ENCODE measurements around the gene RELL1. TPM values are rescaled to one million over a fixed set of nuclear protein-coding genes. Genes with fewer than 3 reads are reported as not detected.

The RELL1 gene
- total RNA-seq, 4 donors from 2014 or later: 44.4 to 83.3 (median 73.6) TPM

GRCh38 chr4:37573566-37573965 is 112.6 kb downstream of the RELL1 start:
- H3K27ac ChIP-seq (replicated peaks in 1 of 4): no peak overlapping the region
- H3K4me1 ChIP-seq: no peaks in the 10 kb centered on the region
- H3K27me3 ChIP-seq: no peaks in the 10 kb centered on the region
- no peak overlapping the region for H3K4me3 ChIP-seq
- peaks cover 0 to 7% (median 2%) of the 10 kb centered on the region in 4 donors for H3K9me3 ChIP-seq
- H3K36me3 ChIP-seq: no peaks in the 10 kb centered on the region
- no peak for TF ChIP-seq CTCF (IDR thresholded peaks at IDR 0.05)
- no peak for TF ChIP-seq EP300 (IDR thresholded peaks at IDR 0.05)
- no peak for TF ChIP-seq POLR2AphosphoS5 (IDR thresholded peaks at IDR 0.05)
- TF ChIP-seq POLR2A (IDR thresholded peaks at IDR 0.05; ENCODE audit: low read depth): no peak
- DNase-seq (ENCODE audit: extremely low spot score): no peak
- intact Hi-C loops (cut with DNase I): no loop called here

- TF ChIP-seq EP300 (IDR thresholded peaks at IDR 0.05) (no peak), POLR2A (IDR thresholded peaks at IDR 0.05; ENCODE audit: low read depth) (no peak), POLR2AphosphoS5 (IDR thresholded peaks at IDR 0.05) (no peak), CTCF (IDR thresholded peaks at IDR 0.05) (no peak)
- Histone ChIP-seq H3K27me3 (no peaks in the 10 kb centered on the region), H3K9me3 (no peaks in the 10 kb centered on the region), H3K36me3 (no peaks in the 10 kb centered on the region), H3K4me3 (no peak overlapping the region), H3K27ac (replicated peaks in 1 of 4) (no peak overlapping the region), H3K4me1 (no peaks in the 10 kb centered on the region)
- DNase-seq (ENCODE audit: extremely low spot score): peak; percentile 70
- intact Hi-C loops (cut with DNase I): no loop called here
- 55% methylated on average over 7 of the region's 7 CpGs for WGBS
These were observed 117.7 kb downstream of the RELL1 start for GRCh38 chr4:37568489-37568888.

- 81% methylated on average over 2 of the region's 2 CpGs for WGBS
- peak; percentile 12 for DNase-seq (ENCODE audit: extremely low spot score)
- H3K27ac ChIP-seq (replicated peaks in 1 of 4): no peak overlapping the region
- no peaks in the 10 kb centered on the region for H3K27me3 ChIP-seq
- no peaks in the 10 kb centered on the region for H3K36me3 ChIP-seq
- no peaks in the 10 kb centered on the region for H3K9me3 ChIP-seq
- H3K4me1 ChIP-seq: no peaks in the 10 kb centered on the region
- TF ChIP-seq CTCF (IDR thresholded peaks at IDR 0.05) (no peak), EP300 (IDR thresholded peaks at IDR 0.05) (no peak), POLR2AphosphoS5 (IDR thresholded peaks at IDR 0.05) (no peak), POLR2A (IDR thresholded peaks at IDR 0.05; ENCODE audit: low read depth) (no peak)
- H3K4me3 ChIP-seq: no peak overlapping the region
- intact Hi-C loops (cut with DNase I): loop anchor here (2.0 kb wide), 1 partner anchor 115 kb away; a partner anchor contains a TSS
These were observed 118.3 kb downstream of the RELL1 start for GRCh38 chr4:37567836-37568235.

- Histone ChIP-seq H3K27ac (replicated peaks in 1 of 4) (no peak overlapping the region), H3K4me3 (no peak overlapping the region), H3K9me3 (no peaks in the 10 kb centered on the region), H3K27me3 (no peaks in the 10 kb centered on the region), H3K36me3 (no peaks in the 10 kb centered on the region), H3K4me1 (no peaks in the 10 kb centered on the region)
- TF ChIP-seq CTCF (IDR thresholded peaks at IDR 0.05) (no peak), POLR2AphosphoS5 (IDR thresholded peaks at IDR 0.05) (no peak), POLR2A (IDR thresholded peaks at IDR 0.05; ENCODE audit: low read depth) (no peak), EP300 (IDR thresholded peaks at IDR 0.05) (no peak)
- DNase-seq (ENCODE audit: extremely low spot score): peak; percentile 3
- intact Hi-C loops (cut with DNase I): no loop called here
- 83% methylated on average over 4 of the region's 4 CpGs for WGBS
These were observed 123.6 kb downstream of the RELL1 start for GRCh38 chr4:37562592-37562991.

- 41% methylated on average over 1 of the region's 1 CpG for WGBS
- Histone ChIP-seq H3K27ac (replicated peaks in 1 of 4) (no peak overlapping the region), H3K27me3 (no peaks in the 10 kb centered on the region), H3K36me3 (no peaks in the 10 kb centered on the region), H3K9me3 (no peaks in the 10 kb centered on the region), H3K4me3 (no peak overlapping the region), H3K4me1 (no peaks in the 10 kb centered on the region)
- intact Hi-C loops (cut with DNase I): no loop called here
- no peak for TF ChIP-seq EP300 (IDR thresholded peaks at IDR 0.05)
- no peak for TF ChIP-seq POLR2A (IDR thresholded peaks at IDR 0.05; ENCODE audit: low read depth)
- no peak for TF ChIP-seq POLR2AphosphoS5 (IDR thresholded peaks at IDR 0.05)
- TF ChIP-seq CTCF (IDR thresholded peaks at IDR 0.05): no peak
- peak; percentile 79 for DNase-seq (ENCODE audit: extremely low spot score)
These were observed 124.4 kb downstream of the RELL1 start for GRCh38 chr4:37561803-37562207.

All from esophagus muscularis mucosa (tissue), 4 donors.